HG02884 (cell line): ENCODE measurements around the gene CDC34.
A peak's percentile ranks its signal among the peaks of the same experiment; 100 is the strongest.

Experiments used
- ATAC-seq: cut with Tn5 transposase; IDR thresholded peaks from one replicate; pipeline ENCODE4 v1.9.1; 2021; ENCODE audit warnings: mild to moderate bottlenecking, moderate library complexity; ENCODE audit not compliant: unreplicated experiment

Gene CDC34

DNA sequence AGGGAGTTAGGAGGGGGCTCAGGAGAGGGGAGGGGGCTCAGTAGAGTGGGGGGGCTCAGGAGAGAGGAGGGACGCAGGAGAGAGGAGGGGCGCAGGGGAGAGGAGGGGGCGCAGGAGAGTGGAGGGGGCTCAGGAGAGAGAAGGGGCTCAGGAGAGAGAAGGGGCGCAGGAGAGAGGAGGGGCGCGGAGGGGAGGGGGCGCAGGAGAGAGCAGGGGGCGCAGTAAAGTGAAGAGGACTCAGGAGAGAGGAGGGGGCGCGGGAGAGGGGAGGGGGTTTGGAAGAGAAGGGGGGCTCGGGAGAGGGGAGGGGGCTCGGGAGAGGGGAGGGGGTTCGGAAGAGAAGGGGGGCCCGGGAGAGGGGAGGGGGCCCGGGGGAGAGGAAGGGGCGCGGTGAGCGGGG is 34.6 kb upstream of the CDC34 start:
- no peak for ATAC-seq

DNA sequence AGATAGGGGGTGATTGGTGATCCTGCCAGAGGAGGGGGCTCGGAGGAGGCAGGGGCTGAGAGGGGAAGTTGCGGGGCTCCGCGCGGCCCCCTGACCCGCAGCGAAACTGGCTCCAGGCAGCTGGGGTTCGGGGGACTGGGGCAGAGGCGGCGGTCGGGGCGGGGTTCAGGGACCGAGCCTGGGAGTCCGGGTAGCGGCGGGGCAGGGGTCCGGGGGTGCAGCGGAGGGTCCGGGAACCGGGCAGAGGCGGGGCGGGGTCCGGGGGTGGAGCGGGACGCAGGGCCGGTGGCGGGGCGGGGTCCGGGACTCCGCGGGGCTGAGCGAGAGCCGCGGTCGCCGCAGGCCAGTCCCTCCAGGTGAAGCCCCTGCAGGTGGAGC is 34.1 kb upstream of the CDC34 start:
- no peak for ATAC-seq

DNA sequence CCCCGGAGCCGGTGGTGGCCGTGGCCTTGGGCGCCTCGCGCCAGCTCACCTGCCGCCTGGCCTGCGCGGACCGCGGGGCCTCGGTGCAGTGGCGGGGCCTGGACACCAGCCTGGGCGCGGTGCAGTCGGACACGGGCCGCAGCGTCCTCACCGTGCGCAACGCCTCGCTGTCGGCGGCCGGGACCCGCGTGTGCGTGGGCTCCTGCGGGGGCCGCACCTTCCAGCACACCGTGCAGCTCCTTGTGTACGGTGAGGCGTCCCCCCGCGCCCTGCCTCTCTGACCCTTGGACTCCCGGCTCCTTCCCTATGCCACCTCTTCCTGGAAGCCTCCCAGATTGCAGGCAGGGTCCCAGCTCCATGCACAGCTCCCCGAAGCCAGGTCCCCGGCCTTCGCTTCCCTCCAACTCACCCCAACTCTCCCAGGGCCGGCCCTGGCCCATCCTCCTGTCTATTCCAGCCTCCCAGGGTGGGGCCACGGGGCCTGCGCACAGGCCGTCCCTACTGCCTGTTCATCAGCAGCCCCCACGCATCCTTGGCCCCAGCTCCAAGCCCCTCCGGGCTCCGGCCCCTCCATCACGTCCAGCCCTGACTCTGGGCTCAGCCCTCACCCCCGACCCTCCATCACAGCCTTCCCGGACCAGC is 33.6 kb upstream of the CDC34 start:
- no peak for ATAC-seq

DNA sequence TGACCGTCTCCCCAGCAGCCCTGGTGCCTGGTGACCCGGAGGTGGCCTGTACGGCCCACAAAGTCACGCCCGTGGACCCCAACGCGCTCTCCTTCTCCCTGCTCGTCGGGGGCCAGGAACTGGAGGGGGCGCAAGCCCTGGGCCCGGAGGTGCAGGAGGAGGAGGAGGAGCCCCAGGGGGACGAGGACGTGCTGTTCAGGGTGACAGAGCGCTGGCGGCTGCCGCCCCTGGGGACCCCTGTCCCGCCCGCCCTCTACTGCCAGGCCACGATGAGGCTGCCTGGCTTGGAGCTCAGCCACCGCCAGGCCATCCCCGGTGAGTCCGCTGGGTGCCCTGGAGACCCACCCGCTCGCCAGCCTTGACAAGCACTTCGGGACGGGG is 33.1 kb upstream of the CDC34 start:
- ATAC-seq: no peak

DNA sequence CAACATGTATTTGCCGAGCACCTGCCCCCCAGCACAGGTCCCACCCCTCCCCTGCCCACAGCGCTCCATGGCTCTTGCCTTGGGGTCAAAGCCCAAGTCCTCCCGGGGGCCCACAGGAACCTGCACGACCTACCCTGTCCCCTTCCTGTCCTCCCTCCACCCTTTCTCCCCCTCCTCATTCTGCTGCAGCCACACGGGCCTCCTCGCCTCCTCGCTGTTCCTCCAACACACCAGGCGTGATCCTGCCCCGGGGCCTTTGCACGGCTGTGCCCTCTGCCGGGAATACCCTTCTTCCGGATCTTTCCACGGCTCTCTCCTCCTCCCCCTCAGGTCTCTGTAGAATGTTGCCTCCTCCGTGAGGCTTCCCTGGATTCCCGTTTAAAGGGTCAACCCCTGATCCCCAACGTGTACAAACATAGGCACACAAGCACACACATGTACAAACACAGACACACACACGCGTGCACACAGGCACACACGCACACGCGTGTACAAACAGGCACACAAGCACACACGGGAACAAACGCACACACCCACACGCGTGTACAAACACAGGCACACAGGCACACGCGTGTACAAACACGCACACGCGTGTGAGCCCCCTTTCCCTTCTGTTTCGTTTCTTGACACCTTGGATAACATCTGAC is 32.5 kb upstream of the CDC34 start:
- no peak for ATAC-seq

GRCh38 chr19:501646-502045 is 29.9 kb upstream of the CDC34 start:
- ATAC-seq: no peak

DNA sequence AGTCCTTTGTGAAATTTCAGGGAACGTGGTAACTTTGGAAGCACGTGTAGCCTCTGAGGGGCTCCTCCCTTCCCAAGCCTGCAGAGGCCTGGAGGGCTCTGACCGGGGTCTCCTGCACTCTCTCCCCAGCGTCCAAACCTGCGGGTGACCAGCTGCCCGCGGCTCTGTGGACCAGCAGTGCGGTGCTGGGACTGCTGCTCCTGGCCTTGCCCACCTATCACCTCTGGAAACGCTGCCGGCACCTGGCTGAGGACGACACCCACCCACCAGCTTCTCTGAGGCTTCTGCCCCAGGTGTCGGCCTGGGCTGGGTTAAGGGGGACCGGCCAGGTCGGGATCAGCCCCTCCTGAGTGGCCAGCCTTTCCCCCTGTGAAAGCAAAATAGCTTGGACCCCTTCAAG is 26.9 kb upstream of the CDC34 start:
- ATAC-seq: no peak

DNA sequence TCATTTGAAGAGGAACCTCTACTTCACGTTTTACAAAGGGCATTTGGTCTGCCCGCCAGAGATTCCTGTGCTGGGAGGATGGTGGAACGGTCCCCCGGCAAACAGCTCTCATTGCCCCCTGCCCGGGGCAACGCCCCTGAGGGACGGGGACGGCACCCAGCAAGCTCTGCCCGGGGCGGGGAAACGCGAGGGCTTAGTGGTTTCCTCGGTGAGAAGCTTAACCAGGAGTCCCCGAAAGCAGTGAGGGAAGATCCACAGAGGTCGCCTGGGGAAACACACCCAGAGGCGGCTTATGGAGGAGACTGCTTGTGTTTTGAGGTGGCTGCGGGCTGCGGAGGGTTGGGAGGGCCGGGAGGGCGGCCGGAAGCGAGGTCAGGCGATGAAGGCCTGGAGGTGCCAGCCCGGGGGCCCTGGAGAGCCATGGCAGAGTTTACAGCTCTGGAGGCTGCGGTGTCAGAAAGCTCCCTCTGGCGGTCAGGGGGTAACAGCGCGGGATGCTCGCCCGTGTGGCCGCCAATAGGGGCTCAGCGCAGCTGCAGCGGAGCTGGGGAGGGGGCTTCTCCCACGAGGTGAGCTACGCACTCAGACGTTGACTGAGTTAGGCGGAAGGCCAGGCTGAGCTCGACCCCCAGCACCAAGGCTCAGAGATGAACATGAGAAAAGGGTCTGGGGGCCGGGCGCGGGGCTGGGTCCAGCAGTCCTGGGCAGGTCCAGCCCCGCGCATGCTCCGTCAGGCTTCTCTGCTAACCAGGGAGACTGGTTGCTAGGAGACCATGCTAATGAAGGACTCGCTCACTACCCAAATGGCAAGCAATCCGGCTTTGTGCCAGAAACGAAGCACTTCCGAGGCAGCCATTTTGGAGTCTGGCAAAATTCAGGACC is 24.9 kb upstream of the CDC34 start:
- ATAC-seq: peak; percentile 64

- peak; percentile 53 for ATAC-seq
Measured at GRCh38 chr19:507286-508203, 24.0 kb upstream of the CDC34 start, which contains the start of gene TPGS1. Gene TPGS1, plus strand, starts transcription at chr19:507497. Its CDS starts 10 bp downstream, at chr19:507507.

DNA sequence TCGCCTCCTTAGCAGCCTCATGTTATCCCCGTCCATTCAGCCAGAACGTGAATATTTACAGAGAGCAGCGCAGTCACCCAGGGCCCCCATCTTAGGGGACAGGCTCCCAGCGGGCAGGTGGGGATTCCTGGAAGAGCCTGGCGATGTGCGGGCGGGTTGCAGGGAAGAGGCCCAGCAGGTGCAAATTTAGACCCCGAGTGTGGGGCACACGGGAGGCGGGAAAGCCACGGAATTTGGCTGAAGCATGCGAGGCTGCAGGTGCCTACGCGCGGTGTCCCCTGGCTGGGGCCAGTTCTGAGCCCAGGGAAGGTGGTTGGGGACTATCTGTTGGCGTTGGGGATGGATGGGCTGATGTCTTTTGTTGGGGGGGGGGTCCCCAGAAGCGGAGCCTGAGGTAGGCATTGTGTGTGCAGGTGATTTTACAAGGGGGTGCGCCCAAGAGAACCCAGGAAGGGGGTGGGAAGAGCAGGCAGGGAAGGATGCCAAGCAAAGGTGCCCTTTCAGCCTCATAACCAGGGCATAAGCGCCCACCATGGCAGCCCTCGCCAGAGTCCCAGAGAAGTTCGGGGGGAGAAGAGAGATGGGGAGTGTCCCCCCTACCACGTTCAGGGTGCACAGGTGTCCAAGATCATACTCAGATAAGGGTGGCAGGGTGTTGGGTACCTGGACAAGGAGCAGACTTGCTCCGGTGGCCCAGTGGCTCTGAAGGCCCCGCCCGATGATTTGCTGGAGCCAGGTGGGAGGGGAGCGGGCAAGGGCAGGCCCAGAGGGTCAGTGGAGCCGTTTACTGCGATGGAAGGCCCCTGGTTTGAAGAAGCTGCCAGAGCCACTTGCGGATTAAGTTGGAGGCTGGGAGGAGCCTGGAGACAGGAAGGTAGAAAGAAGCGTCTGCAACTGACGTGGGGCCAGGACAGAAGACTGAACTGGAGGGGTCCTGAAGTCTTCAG is 23.1 kb upstream of the CDC34 start:
- ATAC-seq: no peak

DNA sequence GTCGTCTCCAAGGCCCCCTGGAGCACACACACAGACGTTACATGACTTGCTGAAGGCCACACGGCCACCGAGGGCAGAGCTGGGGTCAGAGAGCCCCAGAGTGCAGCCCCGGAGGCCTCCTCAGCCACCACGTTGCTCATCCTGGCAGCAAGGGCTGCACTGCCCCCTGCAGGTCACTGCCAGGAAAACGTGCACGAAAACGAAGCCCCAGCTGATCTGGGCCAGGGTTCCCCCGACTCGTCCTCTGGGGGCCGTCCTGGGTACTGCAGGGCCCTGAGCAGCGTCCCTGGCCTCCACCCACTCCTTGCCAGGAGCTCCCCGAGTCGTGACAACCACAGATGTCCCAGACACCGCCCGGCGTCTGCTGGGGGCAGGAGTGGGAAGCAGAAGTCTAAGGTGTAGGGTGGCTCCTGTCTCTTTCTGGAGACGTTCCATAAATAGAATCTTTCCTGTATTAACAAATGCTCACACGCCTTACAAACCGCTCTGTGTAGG is 20.9 kb upstream of the CDC34 start:
- ATAC-seq: no peak

GRCh38 chr19:511101-511851 is 20.3 kb upstream of the CDC34 start:
- ATAC-seq: no peak

- no peak for ATAC-seq
Measured at GRCh38 chr19:512547-513365, 18.8 kb upstream of the CDC34 start.

GRCh38 chr19:513368-514165 is 18.0 kb upstream of the CDC34 start:
- ATAC-seq: no peak

GRCh38 chr19:514166-514663 is 17.3 kb upstream of the CDC34 start:
- no peak for ATAC-seq

GRCh38 chr19:517721-518597 is 13.6 kb upstream of the CDC34 start:
- ATAC-seq: no peak
